LNCaP clone FGC (cell line): Measurements from ENCODE around the gene CFAP54.

ENCODE experiments used
- DNase-seq: peaks from one replicate; pipeline ENCODE4 v3.0.0-alpha.2; 2011; ENCODE audit warnings: low read depth
- H3K4me3 ChIP-seq: 2 replicates; pipeline ENCODE4 v1.5.1; 2011; ENCODE audit warnings: mild to moderate bottlenecking, low read depth, low read length, control low read depth
- CTCF ChIP-seq: IDR thresholded peaks from 2 replicates; pipeline ENCODE4 v1.5.1; 2012; ENCODE audit warnings: mild to moderate bottlenecking; ENCODE audit not compliant: control insufficient read depth, insufficient read depth; ENCODE audit errors: extremely low read depth

The CFAP54 gene

GRCh38 chr12:96462571-96463280 lies 26.7 kb upstream of the CFAP54 start:
- H3K4me3 ChIP-seq = no peak overlapping the region
- no peak for TF ChIP-seq CTCF
- DNase-seq = no peak

- no peak for TF ChIP-seq CTCF
- no peak for DNase-seq
- no peak overlapping the region for H3K4me3 ChIP-seq
Observed at GRCh38 chr12:96465896-96466295, 23.5 kb upstream of the CFAP54 start.

- H3K4me3 ChIP-seq = no peak overlapping the region
- no peak for TF ChIP-seq CTCF
- no peak for DNase-seq
Observed at GRCh38 chr12:96466939-96467751, 22.2 kb upstream of the CFAP54 start.

GRCh38 chr12:96471368-96472050 lies 17.9 kb upstream of the CFAP54 start:
- H3K4me3 ChIP-seq = no peak overlapping the region
- DNase-seq = no peak
- TF ChIP-seq CTCF = no peak

- no peak for DNase-seq
- no peak overlapping the region for H3K4me3 ChIP-seq
- TF ChIP-seq CTCF = no peak
Observed at GRCh38 chr12:96472384-96472783, 17.0 kb upstream of the CFAP54 start.

GRCh38 chr12:96473394-96474093 lies 15.8 kb upstream of the CFAP54 start:
- no peak for DNase-seq
- no peak for TF ChIP-seq CTCF
- H3K4me3 ChIP-seq = no peak overlapping the region
